NCI-H748 (cell line): ENCODE results near the gene CHST1.

Source experiments
- DNase-seq: peaks from one replicate; lab custom pipeline; 2025; ENCODE audit not compliant: unreplicated experiment; lab: John Stamatoyannopoulos, UW

Gene CHST1

DNA sequence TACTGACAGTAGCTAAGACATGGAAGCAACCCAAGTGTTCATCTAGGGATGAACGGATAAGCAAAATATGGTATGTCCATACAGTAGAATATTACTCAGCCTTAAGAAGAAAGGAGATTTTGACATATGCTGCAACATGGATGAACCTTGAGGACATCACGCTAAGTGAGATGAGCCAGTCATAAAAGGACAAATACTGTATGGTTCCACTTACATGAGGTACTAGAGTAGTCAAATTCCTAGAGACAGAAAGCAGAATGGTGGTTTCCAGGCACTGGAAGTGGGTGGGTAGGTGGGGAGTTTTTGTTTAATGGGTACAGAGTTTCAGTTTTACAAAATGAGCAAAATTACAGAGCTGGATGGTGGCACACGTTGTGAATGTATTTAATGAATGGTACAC is 18.1 kb downstream of the CHST1 start:
- DNase-seq, result no peak

DNA sequence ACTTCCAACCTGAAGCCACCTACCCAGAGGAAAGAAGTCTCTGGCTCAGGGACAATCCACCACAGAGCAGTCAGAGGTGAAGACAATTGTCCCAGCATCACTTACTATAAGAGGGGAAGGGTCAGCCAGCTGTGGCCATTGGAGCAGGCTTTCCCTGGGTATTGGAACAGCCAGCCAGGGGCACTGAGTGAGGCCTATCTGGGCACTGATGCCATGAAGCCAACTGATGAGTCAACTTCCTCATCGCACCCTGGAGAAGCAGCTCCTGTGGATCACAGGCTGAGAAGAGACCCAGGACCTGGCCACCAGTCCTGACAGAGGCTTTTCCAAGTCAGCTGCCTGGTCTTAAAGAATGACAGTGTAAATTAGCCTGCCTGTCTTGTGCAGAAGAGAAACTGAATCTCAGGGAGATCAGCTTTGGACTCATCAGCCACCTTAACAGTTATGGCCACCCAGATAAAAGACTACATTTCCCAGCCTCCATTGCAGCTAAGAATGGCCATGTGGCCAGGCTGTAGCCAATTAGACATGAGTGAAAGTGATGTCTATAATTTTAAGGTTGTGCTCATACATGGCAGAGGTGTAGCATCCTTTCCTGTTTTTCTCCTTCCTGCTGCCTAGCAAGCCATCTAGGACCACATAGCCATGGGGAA is 19.0 kb downstream of the CHST1 start:
- no peak for DNase-seq

DNA sequence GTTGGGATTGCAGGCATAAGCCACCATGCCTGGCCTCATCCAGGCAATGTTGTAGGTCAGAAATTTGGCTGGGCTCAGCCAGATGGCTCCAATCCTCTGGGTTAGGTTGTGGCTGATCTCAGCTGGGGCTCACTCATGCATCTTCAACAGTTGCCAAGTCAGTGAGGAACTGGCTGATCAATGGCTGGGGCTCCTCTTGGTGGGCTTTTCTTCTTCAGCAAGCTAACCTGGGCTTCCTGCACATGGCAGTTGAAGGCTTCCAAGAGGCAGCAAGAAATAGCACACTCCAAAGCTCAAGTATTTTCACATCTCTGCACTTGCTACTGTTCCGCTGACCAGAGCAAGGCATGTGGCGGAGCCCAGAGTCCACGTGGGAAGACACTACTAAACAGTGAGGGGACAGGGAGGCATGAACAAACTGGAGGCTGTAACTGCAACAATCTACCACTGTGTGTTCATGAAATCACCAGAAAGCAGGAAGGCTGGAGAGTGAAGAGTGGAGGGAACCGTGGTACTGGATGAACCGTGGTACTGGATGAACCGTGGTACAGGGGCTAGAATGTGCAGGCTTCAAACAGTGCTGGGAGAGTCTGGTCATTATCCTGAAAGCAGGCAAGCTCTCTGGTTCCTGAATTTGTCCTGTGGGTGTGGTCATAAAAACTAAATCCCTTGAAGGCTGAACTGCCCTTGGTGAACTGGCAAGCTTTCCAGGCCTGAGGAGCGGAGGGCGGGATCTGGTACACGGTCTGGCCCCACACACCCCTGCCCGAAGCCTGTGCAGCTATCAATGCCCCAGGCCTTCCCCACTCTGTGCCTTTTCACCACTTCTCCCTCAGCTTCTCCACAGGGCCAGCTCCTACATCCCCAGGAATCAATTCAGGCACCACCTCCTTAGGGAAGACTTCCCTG is 20.2 kb downstream of the CHST1 start:
- DNase-seq, result no peak

DNA sequence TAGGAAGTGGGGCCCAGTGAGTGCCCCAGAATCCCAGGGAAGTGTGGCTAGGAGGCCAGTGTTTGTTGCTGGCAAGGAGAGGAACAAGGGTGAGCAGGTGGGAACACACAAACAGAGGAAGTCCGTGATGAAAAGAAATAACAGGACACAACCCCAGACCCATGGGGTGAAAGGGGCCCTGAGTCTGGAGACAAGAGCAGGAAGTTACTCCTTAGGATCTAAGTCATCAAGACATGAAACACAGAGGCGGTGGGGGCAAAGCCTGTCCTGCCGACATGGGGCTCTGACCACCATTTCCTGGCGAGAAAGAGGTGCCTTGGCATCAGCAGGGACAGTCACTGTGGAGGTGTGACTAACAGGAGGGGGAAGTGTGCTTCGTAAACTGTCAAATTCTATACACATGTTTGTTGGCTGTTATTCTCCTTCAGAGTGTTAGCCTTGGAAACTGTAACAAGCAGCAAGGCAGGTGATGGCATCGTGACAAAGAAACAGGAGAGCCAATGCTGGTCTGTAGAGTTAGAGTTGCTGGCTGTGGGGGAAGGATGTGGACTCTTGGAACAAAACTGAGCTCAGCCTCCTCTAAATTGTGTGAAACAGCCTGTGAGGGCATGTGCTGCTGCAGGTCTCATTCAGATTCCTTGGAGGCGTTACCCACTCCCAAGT is 21.7 kb downstream of the CHST1 start:
- no peak for DNase-seq

DNA sequence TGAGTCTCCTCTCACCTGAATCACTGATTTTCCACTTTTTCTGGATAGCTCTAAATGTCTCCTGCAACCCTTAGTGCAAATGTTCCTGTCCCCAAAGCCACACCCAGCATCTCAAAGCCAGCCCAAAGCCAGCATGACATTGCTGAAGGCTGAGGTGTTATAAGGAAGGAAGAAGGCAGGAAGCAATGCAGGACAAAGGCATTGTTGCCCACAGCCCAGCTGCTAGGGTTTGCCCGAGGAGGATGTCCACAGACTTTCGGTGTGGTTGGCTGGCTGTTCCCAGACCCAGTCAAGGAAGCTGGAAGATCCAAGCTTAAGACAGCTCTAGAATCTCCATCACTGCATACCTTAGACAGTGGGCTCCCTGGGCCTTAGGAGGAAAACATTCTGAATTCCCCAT is 23.5 kb downstream of the CHST1 start:
- no peak for DNase-seq

DNA sequence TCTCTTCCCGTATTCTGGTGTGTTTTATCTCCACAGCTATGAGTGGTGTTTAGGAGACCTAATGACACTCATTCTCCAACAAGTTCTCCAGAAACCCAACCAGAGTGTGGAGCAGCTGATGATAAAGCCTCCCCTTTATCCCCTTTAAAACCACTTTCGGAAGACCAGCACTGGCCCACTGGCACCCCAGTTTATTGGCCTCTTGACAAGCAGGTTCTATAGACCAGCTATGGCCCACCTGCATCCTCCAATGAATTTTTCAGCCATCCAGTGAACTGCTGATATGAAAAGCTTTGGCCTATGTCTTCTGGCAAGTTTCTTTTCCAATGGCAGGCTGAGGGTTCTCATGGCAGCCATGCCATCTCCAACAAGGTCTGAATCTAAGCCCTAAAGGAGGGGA is 27.4 kb downstream of the CHST1 start:
- no peak for DNase-seq

DNA sequence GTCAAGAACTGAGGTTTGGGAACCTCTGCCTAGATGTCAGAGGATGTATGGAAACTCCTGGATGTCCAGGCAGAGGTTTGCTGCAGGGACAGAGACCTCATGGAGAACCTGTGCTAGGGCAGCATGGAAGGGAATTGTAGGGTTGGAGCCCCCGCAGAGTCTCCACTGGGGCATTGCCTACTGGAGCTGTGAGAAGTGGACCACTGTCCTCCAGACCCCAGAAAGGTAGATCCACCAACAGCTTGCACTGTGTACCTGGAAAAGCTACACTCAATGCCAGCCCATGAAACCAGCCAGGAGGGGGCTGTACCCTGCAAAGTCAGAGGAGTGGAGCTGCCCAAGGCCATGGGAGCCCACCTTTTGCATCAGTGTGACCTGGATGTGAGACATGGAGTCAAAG is 29.5 kb downstream of the CHST1 start:
- no peak for DNase-seq

DNA sequence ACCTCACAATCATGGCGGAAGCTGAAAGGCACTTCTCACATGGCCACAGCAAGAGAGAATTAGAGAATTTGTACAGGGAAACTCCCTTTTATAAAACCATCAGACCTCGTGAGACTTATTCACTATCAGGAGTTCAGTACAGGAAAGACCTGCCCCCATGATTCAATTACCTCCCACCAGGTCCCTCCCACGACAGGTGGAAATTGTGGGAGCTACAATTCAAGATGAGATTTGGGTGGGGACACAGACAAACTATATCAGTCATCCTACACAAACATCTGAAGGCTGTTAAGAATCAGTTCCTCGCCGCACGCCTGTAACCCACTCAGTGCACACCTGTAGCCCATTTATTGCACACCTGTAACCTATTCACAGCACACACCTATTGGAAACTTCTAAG is 39.8 kb downstream of the CHST1 start:
- DNase-seq, result no peak

DNA sequence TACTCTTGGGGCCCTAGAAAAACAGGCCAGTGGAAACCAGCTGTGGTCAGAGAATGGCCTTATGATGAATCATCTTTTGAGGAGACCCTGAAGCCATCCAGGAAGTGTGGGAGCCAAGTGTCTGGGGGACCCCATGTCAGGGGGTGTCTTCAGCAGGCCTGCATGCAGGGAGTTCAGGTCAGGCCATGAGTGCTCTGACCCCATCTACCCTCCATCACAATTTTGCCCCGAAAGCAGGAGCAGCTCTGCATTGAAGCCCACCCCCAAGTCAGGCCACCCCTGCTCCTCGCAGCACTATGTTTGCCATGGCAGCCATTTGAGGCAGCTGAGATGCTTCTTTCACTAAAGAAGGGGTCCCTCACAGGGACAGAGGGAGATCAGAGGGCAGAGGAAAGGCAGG is 41.3 kb downstream of the CHST1 start:
- no peak for DNase-seq

DNA sequence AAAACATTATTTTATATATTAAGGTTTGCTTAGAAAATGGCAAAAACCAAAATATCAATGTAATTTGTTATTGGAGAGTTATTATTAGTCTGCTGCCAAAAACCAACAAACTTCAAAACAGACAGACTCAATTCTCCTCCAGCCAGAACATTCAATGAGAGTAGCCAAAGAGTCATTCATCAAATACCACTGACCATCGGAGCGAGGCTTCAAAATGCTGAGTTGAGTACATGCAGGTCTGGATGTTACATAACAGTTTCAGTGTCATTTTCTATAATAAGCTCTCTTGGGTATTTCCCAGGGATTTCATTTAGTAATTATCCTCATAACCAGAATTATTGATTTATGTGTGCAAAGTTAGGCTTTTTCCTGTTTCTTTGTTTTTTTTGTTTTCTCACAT is 42.6 kb downstream of the CHST1 start:
- DNase-seq, result no peak

DNA sequence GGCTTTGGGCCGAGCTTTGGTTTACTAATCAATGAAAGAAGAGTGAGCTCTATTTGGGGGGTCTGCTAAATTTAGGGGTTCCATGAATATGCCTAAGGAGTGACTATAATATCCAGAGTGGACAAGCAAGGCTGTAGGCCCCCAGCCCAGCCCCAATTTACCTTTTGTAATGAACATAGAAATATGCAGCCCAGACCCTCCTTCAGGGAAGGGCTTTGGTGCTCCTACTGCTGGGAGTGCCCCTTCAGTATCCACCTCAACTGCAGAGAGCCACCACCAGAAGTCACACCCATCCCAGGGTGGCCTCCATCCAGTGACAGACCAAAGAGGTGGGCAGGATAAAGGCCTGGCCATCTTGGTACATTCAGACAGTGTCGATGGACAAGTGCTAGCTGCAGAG is 43.1 kb downstream of the CHST1 start:
- no peak for DNase-seq

DNA sequence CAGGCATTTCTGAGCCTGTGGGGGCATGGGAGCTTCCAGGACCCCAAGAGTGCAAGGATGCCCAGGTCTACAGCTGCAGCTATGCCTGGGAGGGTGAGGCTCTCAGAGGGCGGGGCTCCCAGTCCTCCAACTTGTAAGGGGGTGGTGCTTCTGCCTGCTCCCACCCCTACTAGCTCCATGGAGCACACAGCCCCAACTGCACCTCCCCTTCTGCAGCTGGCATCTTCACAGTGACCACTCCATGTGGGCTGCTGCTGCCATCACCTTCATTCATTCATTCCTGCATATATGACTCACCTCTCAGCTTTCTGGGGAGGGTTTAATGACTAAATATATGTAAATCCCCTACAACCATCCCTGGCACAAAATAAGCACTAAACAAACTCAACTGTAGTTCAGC is 43.8 kb downstream of the CHST1 start:
- DNase-seq, result no peak

DNA sequence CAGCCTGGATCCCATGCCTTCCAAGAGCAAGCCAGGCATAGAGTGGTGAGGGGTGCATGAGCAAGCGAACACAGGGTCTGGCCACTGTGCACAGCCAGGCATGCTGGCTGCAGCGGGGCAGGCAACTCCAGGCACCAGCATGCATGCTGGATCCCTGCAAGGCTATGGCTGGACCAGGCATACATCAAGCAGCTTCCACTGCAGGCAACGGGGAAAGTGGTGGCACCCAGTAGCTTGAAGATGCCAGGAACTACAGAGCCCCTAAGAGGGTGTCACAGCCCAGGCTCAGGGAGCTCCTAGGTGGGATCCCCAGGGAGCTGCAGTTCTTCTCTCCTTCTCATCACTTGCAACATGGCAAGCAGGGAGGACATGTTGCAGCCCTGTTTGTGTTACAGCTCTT is 45.2 kb downstream of the CHST1 start:
- no peak for DNase-seq

DNA sequence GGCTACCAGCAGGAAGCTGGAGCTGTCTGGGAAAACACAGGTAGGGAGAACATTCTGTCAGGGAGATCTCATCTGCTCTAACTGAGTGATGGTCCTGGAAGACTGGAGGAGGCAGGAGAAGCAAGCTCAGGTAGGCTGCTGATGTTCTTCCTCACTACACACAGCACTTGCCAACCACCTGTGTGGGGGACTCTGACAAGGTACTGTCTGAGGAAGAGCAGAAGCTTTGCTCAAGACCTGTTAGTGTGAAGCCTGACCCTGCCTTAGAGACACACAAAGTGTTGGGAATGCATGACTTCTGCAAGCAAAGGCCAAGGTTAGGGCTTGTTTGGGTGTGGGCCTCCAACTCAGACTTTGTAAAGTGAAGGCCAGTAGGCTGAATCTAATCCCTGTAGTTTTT is 46.5 kb downstream of the CHST1 start:
- DNase-seq, result no peak

DNA sequence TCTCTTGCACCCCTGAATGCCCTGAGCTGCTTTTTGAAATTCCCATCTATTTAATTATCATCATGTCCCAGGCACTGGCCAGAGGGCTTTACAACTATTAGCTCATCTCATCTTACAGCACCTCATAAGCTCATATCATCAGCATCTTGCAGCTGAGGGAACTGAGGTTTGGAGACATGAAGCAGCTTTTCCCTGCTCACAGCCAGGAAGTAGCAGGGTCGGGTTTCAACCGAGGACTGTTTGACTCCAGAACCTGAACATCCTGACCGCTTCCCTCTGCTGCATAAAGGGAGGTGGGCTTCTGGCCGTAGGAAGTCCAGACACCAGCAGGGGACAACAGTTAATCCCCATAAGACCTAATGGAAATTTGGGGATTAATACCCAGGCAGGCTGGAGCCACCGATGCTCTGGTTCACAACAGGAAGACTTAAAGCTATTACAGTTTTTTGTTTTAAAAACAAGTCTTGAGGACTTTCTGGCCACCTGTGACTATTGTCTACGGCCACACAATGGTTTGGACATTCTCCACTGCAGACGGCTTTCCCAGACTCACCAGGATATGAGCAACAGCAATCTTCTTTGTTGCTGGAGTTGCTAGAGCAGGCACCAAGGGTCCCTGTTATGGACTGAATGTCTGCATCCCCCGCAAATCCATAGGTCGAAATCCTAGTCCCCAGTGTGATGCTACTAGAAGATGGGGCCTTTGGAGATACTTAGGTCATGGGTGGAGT is 47.4 kb downstream of the CHST1 start:
- DNase-seq, result no peak

DNA sequence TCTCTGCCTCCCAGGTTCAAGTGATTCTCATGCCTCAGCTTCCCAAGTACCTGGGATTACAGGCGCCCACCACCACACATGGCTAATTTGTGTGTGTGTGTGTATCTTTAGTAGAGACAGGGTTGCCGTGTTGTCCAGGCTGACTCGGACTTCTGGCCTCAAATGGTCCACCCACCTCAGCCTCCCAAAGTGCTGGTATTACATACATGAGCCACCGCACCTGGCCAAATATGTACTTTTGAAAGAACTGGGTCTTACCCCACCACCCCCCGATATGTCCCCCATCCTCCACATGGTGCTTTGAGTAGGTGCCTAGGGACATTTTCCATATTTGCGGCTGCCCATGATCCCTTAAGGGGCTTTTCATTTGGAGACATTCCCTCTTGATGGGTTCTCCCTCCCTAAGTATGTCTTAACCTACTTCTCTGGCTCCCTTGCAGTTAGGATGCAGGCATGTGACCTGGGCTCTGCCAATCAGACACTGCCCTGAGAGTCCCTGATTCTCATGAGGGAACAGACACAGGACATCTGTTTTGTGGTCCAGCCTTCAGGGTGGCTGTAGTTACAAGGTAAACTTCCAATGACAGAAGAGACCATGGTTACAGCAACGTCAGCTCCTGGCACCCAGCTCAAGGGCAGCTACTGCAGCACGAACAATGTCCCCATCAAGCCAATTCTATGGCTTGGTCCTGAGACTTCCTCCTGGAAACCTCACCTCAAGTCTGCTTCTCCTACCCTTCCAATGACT is 48.4 kb downstream of the CHST1 start:
- no peak for DNase-seq

DNA sequence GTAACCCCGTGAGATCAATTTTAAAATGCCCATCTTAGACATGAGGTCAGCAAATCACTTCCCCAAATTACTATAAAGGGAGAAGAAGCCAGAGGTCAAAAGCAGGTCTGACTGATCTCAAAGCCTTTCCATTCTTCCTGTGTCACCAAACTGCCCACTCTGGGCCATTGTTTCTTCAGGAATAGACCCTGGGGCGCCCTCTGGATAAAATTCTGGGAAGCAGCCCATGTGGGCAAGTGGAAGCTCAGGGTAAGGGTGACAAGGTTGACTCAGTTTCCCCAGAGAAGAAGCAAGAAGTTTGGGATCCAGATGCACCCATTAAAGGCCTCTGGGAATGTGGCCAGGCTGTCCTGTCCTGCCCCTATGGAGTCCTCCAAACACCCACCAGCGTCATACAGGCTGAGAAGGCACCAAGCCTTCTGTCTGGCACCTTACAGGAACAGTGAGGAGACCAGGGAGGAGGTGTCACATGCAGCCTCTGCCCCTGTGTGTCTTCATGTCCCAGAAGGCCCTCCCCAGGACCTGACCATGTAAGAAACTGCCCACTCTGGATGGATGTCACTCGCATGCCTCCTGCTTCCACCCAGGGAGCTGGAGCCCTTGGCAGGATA is 50.1 kb downstream of the CHST1 start:
- DNase-seq, result no peak

DNA sequence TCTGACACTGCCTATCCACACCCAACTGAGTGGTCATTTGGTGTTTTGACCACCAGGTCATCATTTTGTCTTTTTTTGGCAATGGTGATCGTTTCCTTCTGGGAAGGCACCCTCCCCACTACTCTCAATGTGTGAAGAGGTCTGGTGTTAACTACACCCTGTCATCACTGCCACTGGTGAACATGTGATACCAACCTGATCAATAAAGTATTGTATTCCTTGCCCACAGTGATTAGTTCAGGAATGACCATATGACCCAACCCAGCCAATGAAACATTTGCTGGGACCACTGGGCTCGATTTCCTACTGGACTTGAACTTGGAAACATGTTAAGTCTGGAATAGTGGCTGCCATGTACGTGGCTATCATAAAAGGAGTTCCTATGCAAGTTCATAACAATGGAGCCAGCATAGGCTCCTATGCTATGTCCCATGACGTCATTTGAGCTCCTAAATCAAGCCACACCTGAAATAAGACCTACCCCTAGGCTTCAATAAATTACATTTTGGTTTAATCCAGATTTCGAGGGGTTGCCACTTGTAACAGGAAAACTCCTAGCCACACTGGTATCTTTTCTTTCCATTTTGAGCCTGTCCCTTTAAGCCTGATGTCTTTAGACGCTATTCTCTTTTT is 51.1 kb downstream of the CHST1 start:
- DNase-seq, result no peak

DNA sequence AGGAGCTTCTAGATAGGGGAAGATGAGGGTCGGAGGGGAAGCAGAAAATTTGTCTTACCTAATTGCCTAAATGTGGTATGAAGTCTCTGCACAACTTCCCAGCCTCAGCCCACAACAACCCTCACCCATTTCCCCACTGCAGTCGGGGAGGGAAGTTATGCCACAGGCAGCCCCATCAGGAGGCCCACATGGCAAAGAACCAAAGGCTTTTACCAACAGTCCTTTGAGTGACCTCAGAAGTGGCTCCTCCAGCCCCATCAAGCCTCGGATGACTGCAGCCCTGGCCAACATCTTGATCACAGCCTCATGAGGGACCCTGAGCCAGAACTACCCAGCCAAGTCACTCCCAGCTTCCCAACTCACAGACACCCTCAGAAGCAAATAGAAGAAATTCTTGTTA is 54.8 kb downstream of the CHST1 start:
- no peak for DNase-seq

DNA sequence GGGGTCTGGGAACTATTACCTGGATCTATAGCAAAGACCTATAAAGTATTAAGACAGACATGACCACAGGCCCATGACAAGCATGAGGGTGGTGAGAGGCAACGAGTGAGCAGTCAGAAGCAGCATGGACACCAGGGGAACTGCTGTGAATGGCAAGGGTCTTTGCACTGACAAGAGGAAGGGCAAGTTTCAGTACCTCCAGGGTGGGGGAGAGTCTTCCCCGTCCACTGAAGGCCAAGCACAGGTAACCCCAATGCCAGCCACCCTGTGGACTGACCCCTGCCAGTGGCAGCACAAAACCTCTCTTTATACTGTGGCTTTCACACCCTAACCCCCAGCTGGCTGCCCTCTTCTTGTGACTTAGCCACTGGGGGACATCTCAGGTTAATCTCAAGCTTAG is 55.5 kb downstream of the CHST1 start:
- DNase-seq, result no peak
